ENCODE measurements around the gene BRF1.

BRF1 gene

GRCh38 chr14:105257464-105257863 is 43.3 kb downstream of the BRF1 start:
- DNase-seq: no peak

GRCh38 chr14:105256292-105256960 is 44.4 kb downstream of the BRF1 start:
- DNase-seq: no peak

DNA sequence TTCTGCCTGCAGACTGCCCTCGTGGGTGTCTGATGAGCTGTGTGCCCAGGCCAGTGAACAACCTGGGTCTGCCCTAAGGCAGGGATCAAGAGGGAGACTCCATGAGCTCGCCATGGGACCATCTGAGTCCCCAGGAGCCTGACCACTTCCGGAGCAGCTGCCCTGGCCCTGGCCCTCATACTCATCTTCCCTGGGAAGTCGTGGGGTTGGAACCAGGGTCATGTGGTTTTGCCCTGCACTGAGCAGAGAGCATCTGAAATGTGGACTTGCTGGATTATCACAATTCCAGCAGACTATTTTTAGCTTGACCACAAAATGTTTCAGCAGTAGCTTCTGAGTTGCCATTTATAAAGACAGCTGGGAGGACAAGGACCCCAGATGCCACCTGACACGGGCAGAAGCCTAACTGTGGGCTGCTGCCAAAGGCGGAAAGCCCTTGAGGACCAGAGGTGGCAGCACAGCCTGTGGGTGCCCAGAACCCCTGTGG is 45.7 kb downstream of the BRF1 start:
- DNase-seq: no peak

- no peak for DNase-seq
Observed at GRCh38 chr14:105253329-105253682, 47.5 kb downstream of the BRF1 start.

- no peak for DNase-seq
Observed at GRCh38 chr14:105252552-105253328, 48.1 kb downstream of the BRF1 start.

GRCh38 chr14:105251920-105252319 is 48.9 kb downstream of the BRF1 start:
- DNase-seq: no peak

- DNase-seq: no peak
Observed at GRCh38 chr14:105250986-105251385, 49.8 kb downstream of the BRF1 start.

DNA sequence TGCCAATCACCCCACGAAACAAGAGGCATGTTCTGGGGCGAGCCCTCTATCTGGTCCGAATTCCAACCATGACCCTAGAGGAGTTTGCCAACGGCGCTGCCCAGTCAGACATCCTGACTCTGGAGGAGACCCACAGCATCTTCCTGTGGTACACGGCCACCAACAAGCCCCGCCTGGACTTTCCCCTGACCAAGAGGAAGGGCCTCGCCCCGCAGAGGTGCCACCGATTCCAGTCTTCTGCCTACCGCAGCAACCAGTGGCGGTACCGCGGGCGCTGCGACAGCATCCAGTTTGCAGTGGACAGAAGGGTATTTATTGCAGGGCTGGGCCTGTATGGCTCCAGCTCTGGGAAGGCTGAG is 50.8 kb downstream of the BRF1 start:
- DNase-seq: no peak

DNA sequence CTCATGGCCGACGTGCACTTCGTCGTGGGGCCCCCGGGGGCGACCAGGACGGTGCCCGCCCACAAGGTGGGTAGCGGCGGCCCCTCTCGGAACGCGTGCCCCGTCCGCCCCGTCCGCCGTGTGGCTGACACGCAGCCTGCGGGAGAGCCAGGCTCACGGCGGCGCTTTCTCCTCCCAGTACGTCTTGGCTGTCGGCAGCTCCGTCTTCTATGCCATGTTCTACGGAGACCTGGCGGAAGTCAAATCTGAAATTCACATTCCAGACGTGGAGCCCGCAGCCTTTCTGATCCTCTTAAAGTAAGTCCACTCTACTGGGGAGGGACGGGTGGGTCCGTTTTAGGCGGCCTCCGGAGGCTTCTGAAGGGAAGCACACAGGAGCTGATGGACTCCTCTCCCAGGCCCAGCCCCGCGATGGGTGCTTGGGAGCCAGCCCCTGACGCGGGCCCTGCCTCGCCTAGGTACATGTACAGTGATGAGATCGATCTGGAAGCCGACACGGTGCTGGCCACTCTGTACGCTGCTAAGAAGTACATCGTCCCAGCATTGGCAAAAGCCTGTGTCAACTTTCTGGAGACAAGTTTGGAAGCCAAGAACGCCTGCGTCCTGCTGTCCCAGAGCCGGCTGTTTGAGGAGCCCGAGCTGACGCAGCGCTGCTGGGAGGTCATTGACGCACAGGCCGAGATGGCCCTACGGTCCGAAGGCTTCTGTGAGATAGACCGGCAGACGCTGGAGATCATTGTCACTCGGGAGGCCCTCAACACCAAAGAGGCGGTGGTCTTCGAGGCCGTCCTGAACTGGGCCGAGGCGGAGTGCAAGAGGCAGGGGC is 51.4 kb downstream of the BRF1 start:
- peak in 1 of 2 experiments; percentile 20 for DNase-seq

- peak; percentile 82 to 90 for DNase-seq
Observed at GRCh38 chr14:105248368-105249181, 52.2 kb downstream of the BRF1 start, which contains the start of gene BTBD6. Gene BTBD6, plus strand, starts transcription at chr14:105248533. Its CDS starts 179 bp downstream, at chr14:105248712.

DNA sequence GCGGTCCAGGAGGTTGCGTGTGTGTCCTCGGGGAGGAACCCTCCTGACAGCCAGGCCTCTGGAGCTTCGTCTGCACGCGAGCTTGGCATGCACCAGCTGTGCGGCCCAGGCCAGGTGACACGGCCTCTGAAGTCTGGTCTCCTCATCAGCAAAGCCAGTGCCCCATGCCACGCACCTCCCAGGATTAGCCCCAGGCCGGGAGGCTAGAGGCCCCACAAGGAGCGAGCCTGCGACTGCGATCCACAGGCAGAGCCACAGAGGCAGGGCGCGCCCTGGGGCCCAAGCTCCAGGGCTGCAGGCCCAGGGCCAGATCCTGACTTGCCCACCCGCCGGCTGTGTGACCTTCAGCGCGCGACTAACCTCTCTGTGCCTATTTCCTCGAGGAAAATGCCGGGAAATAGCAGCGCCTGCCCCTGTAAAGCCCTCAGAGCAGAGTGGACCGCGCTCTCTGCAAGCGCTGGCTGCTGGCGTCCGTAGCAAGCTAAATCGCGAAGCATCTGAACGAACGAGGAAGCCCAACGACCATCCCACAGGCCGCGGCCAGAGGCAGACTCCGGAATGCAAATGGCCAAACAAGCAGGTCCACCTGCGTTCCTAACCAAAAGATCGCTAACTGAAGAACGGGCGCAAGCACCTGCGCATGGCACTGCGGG is 53.0 kb downstream of the BRF1 start:
- DNase-seq: no peak

DNA sequence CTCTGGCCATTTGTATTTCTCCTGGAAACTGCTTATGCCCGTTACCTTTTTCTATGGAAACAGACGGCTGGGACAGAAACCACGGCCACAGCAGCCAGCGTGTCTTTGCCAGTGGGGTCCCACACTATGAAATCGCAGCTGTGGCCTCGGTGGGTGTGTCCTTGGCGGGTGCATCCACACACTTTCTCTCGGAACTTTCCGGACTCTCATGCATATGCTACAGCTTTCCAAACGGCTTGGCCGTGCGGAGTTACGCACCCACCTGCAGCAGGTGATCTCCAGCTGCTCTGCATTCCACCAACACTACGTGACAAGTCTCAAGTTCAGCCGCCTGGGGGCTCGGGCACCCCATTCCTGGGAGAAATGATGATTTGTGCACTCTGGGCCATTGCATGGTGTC is 53.8 kb downstream of the BRF1 start:
- no peak for DNase-seq

- DNase-seq: no peak
Observed at GRCh38 chr14:105244334-105244733, 56.5 kb downstream of the BRF1 start.

GRCh38 chr14:105241641-105242040 is 59.2 kb downstream of the BRF1 start:
- no peak for DNase-seq

DNA sequence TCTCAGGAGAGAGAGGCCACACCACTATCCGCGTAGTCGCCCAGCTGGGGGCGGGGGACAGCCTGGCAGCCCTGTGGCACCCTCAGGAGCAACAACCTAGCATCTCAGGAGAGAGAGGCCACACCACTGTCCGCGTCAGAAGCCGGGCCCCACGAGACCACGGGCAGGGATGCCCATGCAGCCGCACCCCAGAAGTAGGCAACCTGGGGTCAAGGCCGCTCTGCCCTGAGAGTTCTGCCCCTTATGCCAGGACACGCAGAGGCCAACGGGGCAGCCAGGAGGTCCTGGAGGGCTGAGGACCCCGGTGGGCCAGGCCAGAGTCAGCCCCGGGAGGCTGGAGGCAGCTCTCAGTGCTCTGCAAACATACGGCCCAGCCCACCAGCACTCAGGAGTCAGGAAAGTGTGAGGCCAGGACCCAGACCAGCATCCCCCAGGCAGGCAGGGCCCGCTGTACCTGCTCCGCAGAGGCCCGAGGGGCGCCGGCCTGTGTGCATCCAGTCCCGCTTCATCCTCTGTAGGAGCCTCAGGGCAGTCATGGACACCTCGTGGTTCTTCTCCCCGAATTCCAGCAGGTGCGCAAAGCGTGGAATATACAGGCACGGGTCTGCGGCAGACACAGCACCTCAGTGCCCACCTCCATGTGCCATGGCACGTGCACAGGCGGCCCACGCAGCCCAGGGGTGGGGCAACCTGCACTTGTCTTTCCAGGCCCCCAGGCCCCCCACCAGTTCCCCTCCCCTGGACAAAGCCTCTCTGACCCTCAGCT is 59.8 kb downstream of the BRF1 start:
- DNase-seq: no peak

- DNase-seq: no peak
Observed at GRCh38 chr14:105229099-105229655, 71.6 kb downstream of the BRF1 start.

DNA sequence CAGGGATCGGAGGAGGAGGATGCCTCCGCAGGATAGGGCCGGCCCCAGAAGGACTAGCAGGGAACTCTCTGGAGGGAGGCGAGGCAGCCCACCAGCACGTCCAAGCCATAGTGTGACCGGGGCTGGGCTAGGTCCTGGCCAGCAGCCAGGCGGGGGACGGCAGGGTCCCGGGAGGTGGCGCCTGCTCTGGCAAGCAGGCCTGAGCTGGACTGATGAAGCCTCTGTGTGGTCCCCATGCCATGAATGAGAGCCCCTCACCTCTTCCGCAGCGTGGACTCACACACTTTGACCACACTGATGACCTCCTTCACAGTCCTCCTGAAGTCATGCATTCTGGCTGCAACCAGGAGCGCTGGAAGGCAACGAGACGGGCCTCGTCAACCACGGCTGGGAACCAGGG is 72.2 kb downstream of the BRF1 start:
- no peak for DNase-seq

DNA sequence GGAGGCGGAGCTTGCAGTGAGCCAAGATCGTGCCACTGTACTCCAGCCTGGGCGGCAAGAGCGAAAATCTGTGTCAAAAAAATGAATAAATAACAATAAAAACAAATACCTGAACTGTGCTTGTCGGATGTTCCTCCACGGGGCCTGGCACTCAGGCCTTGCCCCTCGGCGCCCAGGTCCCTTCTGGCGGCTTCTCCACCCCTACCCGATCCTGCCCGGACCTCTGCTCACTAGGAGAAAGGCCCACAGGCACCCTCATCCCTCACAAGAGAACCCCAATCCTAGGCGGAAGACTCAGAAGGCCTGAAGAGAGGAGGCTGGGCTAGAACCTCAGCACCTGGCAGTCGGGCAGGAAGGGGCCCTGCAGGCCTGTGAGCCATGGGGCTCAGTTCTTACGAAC is 73.5 kb downstream of the BRF1 start:
- DNase-seq: no peak

GRCh38 chr14:105226198-105226597 is 74.6 kb downstream of the BRF1 start:
- DNase-seq: no peak

GRCh38 chr14:105224845-105225570 is 75.8 kb downstream of the BRF1 start:
- DNase-seq: no peak
